Measurements from ENCODE around the gene TLE5. TPM values are rescaled to one million over a fixed set of nuclear protein-coding genes. Genes with fewer than 3 reads are reported as not detected.
A peak's percentile ranks its signal among the peaks of the same experiment; 100 is the strongest.

The TLE5 gene
- total and polyA plus RNA-seq, 9 of the 15 experiments (the other 6 are each of a cell fraction or from before 2014, with no cell fraction given), result 2.0 to 347 (median 235) TPM

GRCh38 chr19:3075605-3076431, 13.5 kb upstream of the TLE5 start (continued):
- TF ChIP-seq SFPQ (IDR thresholded peaks at IDR 0.05; ENCODE audit: low read depth, low read length) (no peak), ZNF609 (CRISPR knock-in tag; IDR thresholded peaks at IDR 0.05; ENCODE audit: borderline replicate concordance) (no peak), TCF15 (CRISPR knock-in tag; IDR thresholded peaks at IDR 0.05) (no peak), ZC3H4 (CRISPR knock-in tag; IDR thresholded peaks at IDR 0.05; ENCODE audit: borderline replicate concordance) (no peak), ZNF655 (CRISPR knock-in tag; IDR thresholded peaks at IDR 0.05) (no peak), MBD2 (IDR thresholded peaks at IDR 0.05; ENCODE audit: borderline replicate concordance, low read depth) (no peak), STAT5A (IDR thresholded peaks at IDR 0.05; ENCODE audit: borderline replicate concordance, low read length) (no peak), CBX1 (IDR thresholded peaks at IDR 0.05; ENCODE audit: low read depth) (no peak), ZNF280B (CRISPR knock-in tag; IDR thresholded peaks at IDR 0.05) (no peak), SMARCE1 (IDR thresholded peaks at IDR 0.05) (no peak), ZNF584 (CRISPR knock-in tag; IDR thresholded peaks at IDR 0.05; ENCODE audit: low read depth) (no peak), EP400 (IDR thresholded peaks at IDR 0.05) (no peak; the same call in 1 of the 2 replicates), ZNF134 (CRISPR knock-in tag; conservative IDR thresholded peaks at IDR 0.05) (no peak), KDM1A (IDR thresholded peaks at IDR 0.05) (no peak), CHD1 (IDR thresholded peaks at IDR 0.05; ENCODE audit: low read length) (no peak), ZNF282 (CRISPR knock-in tag; IDR thresholded peaks at IDR 0.05) (no peak), CXXC5 (CRISPR knock-in tag; IDR thresholded peaks at IDR 0.05) (peak; percentile 41; the same call in 1 of the 2 replicates), PHF20 (IDR thresholded peaks at IDR 0.05; ENCODE audit: partially characterized antibody) (no peak)

Data from K562 (cell line).